NCI-H2227 (cell line): ENCODE data around the gene HOMEZ.
"Not testable (repeated sequence)": the region's sequence is repeated elsewhere in the genome, so short reads cannot be mapped to it uniquely, and the experiment has no call there.

Source experiments
- DNase-seq: peaks from one replicate; lab custom pipeline; 2025; ENCODE audit not compliant: unreplicated experiment; lab: John Stamatoyannopoulos, UW

The HOMEZ gene

DNA sequence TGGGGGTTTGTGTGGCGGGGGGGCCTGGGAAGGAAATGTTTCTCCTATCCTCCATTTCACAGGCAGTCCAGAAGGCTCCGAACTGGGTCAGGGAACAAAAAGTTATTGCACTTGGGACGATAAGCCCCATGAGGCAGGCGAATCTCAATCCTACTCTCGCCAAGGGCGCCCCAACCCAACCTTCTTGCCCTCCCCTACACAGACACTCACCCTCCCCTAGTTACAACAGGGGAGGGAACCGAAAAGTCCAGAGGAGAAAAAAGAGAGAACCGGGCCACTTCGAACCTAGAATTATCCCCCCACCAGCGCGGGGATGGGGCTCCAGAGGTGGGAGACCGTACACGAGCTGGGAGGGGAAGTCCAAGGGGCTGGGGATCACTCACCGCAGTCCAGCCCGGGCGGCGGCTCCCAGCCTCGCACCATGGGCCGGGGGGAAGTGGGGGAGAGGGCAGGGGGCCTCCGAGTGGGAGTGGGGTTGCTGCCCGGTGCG lies 357 bp downstream of the HOMEZ start:
- no peak for DNase-seq

DNA sequence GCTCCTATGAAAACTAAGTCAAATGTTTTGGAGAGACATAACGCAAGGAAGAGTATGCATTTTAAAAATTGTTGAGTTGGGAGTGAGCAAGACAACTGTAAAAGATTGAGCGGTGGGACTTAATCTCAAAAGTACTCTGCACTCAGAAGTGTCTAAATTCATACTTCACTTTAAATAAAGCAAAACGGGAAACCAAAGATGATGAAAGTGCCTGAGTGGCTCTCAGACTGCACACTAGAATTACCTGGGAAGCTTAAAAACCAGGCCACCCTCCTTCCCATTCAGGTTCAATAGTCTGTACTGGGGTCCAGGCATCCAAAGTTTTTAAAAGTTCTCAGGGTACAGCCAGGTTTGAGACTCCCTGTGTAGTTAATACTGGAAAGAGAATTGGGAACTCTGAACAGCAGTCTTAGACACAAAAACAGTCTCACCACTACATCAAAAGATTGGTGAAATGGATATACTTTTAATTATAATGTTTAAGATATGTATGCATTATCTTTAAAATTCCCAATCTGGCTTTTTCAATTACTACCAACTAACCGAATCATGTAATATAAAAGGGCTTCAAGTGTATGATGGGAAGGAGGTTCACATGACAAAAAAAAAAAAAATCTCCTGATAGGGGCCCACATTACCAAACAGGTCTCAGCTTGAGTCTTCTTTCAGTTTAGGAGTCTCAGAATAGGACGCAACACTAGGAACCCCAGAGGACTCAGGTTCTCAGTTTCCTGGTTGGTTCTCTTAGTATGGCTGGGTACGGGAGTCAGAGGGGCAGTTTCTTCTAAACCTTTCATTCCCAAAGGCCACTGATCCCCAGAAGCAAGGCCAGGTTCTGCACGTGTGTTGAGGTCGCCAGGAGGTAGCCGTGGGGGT lies 1.0 kb downstream of the HOMEZ start:
- peak; percentile 7 for DNase-seq

DNA sequence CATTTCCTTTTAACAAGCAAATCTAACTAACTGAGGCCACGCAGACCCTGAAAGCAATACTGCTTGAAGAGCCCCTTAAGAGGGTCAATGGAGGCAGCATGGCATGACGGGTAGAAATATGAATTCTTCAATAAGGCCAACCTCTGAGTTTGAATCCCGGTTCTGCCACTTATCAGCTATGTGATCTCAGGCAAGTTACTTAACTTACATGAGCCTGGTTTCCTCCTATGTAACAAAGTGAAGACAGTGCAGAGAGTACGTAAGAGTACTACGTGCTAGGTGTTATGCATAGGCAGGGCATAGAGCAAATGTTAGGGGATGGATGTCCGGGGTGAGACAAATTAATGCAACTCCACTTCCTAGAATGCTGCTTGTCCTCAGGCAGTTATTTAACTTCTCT lies 4.7 kb downstream of the HOMEZ start:
- no peak for DNase-seq

DNA sequence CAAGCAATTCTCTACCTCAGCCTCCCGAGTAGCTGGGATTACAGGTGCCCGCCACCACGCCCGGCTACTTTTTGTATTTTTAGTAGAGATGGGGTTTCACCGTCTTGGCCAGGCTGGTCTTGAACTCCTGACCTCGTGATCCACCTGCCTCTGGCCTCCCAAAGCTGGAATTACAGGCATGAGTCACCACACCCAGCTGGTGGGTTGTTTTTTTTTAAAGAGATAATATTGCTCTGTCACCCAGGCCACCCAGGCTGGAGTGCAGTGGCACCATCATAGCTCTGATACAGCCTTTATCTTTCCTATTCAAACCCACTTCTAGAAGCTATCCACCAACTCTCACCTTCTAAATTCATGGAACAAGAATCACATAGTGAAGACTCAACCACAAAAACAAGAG lies 8.0 kb downstream of the HOMEZ start:
- not testable (repeated sequence) for DNase-seq

DNA sequence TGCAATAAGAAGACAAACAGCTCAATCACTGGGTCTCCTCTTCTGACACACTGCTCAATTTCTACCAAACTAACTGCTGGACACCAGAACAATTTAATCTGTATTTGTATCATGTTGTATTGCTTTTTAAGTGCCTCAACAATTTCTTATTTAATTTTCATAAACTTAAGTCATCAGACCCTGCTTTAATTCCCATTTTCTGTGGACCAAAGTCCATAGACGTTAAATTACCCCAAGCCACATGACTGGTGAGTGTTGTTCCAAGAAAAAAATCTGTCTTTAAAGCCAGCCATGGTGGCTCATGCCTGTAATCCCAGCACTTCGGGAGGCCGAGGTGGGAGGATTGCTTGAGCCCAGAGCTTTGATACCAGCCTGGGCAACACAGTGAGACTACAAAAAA lies 8.7 kb downstream of the HOMEZ start:
- DNase-seq: no peak

DNA sequence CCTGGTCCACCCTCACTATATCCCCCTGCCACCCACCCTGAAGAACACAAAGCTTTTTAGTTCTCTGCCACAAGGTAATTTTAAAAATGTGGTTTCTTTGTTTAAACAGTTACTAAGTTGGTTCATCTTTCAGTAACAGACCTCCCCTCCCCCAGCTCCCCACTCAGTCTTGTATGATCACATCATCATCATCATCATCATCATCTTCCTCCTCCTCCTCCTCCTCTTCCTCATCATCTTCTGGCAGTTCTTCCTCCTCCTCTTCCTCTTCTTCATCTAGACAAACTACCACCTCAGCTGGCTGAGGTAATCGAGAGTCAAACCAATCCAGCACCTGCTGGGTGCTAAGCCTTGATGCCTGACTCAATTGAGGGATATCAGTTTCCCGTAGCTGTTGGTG lies 10.5 kb downstream of the HOMEZ start:
- DNase-seq: no peak

DNA sequence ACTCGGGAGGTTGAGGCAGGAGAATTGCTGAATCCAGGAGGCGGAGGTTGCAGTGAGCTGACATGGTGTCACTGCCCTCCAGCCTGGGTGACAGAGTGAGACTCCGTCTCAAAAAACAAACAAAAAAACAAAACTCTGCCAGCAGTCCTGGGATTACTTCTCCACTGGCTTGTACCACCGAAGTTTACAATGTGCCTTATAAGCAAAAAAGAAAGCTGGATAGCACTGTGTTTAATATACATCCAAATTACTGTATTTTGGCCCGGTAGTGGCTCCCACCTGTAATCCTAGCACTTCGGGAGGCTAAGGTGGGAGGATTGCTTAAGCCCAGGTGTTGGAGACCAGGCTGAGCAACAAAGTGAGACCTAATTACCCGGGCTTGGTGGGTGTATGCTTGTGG lies 16.7 kb downstream of the HOMEZ start:
- DNase-seq: no peak

DNA sequence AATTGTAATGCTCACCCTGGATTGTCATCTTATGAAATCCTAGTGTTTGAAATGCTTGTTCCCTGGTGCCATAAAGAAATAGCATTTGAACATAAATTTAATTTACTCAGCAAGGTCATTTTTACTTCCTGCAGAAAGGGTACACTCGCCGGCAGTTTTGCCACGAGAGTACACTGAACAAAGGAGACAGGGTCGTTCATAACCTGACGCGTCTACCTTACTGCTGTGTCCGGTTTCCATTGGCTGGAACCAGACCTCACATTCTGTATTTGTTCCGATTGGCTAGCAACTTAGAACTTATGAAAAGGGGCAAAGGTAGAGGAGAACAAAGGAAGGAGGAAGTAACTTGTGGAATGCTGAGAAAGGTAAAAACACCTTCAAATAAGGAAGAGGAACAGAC lies 25.1 kb downstream of the HOMEZ start:
- not testable (repeated sequence) for DNase-seq

DNA sequence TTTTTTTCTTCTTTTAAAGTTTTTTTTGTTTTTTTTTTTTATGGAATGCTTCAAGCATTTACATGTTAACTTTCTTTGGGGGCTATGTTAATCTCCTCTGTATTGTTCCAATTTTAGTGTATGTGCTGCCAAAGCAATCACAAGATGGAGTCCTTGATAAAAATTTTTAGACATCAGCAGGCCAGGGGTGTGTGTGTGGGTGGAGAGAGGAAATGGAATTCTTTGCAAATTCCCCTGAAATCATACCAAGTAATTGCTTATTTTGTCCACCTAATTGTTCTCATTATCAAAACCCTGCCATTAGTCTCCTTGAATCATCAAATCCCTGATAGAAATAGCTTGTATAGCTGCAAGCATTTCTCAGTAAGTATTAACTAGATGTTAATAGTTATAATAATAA lies 26.5 kb downstream of the HOMEZ start:
- DNase-seq: no peak

DNA sequence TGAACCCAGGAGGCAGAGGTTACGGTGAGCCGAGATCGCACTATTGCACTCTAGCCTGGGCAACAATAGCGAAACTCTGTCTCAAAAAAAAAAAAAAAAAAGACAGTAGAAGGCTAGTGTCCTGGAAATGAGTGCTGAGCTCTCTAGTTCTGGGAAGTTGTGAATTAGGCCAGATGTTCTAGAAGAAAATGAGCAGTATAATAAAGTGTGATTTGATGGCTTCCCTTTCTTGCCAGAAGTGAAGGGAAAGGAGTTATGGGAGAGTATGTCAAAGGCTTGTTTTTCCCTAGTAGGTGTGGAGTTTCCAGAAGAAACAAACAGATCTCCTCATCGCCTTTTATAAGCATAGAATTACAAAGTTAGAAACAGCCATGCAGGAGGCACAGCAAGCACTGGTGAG lies 27.7 kb downstream of the HOMEZ start:
- DNase-seq: no peak

DNA sequence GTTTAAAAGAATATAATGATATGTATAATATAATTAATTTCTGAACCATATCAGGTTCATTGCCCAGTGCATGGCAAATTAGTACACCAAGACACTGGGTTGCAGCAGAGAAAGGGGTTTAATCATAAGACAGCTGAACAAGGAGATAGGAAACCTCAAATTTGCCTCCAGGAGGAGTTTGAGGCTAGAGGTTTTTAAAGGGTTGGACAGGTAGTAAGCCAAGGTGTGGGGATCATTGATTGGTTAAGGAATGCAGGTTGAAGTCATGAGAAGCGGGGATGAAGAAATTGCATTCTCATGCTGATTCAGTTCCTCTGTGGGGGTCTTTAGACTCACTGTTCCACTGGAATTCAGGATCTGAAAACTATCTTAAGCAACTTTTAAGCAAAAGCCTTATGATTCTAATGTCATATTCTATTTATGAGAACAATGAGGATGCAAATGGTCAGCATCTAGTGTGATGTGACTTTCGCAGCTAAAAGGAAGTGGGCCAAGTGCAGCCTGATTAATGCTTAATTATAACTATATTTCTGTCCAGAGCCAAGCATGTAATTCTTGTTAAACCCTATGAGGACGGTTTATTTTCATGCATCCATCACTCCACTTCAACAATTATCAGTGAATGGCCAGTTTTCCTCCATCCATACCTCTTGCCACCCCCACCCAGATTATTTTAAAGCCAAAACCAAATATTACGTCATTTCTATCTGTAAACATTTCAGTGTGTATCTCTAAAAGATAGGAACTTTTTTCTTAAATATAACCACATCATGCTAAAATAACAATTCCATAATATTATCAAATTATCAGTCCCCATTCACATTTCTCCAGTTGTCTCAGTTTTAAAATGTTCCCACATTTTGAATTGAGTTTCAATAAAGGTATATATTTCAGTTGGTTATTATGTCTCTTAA lies 33.3 kb downstream of the HOMEZ start:
- no peak for DNase-seq

DNA sequence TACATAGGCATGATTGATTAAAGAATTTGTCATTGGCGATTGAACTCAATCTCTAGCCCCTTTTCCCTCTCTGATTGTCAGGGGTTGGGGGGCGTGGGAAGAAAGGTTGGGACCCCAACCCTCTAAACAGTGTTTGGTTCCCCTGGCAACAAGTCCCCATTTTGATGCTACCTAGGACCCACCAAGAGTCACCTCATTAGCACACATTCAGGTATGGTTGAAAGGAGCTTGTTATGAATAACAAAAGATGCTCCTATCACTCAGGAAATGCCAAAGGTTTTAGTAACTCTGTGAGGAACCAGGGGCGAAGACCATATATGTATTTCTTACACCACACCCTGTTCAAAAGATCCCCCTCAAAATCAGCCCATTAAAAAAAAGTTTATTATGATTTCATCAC lies 33.9 kb downstream of the HOMEZ start:
- DNase-seq: no peak

DNA sequence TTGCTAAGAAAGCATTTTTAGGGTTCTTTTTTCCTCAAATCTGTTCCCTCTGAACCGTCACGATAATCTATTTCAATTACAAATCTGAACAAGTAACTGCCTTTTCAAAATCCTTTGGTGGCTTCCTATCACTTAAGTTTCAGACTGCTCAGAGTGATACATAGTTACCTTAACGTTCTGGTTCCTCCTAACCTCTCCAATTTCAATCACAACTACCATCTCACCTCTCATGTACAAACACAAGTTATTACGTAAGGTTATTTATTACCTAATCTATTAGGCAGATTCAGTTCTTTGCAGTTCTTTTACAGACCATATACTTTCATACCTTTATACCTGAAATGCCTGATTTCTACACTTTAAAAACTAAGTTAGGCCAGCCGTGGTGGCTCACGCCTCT lies 36.1 kb downstream of the HOMEZ start:
- no peak for DNase-seq

DNA sequence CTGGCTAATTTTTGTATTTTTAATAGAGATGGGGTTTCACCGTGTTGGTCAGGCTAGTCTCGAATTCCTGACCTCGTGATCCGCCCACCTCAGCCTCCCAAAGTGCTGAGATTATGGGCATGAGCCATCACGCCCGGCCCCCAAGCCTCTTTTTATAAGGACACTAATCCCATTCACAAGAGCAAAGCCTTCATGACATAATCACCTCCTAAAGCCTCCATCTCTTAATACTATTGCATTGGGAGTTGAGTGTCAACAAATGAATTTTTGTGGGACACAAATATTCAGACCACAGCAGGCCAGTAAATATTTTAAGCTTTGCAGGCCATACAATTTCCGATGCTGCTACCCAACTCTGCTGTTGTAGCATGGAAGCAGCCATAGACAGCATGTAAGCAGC lies 37.3 kb downstream of the HOMEZ start:
- no peak for DNase-seq

DNA sequence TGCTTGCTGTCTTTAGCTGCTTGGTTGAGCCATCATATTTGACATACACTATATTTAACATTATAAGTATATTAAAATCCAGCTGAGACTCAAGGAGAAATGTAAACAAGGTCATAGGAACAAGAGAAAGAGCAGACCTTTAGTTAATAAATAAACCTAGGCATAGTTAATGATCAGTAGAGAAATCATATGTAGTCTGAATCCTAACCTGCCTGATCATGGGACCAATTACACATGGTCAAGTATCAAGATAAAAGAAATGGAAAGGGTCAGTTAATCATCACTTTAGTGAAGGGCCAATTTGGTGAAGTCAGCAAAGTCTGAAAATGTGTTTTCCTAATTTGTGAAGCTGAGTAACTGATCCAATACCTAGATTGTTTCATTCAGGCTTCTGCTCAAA lies 40.6 kb downstream of the HOMEZ start:
- DNase-seq: no peak

DNA sequence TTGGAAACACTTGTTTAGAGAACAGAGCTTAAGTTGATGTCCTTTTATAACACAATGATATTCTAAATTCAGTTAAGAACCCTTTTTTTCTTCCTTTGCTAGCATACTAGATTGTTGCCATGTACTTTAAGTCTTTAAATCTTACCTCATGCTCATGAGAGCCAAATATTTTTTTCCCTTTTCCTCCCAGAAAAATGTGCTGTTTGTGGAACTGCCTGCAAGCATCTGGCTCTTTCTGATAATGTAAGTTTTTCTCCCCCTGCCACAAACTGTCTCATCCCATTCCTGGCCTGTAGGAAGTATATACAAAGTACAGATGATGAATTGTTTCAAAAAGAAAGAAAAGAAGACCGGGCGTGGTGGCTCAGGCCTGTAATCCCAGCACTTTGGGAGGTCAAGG lies 42.9 kb downstream of the HOMEZ start:
- DNase-seq: no peak

DNA sequence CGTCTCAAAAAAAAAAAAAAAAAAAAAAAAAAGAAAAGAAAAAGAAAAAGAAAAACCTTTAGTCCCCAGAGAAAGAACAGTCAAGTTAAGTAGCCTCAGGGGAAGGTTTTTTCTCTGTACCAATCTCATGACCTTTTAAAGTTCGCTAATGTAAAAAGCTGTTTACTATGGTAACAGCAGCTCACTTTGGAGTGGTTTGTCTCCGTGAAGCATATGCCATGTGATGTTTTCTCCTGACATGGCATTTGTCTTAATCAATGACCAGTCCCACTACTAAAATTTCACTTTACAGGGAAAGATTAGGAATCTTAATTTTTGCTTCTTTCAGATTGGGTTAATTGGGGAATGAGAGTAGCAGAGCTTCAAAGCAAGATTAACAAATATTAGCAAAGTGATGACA lies 43.9 kb downstream of the HOMEZ start:
- DNase-seq: no peak

DNA sequence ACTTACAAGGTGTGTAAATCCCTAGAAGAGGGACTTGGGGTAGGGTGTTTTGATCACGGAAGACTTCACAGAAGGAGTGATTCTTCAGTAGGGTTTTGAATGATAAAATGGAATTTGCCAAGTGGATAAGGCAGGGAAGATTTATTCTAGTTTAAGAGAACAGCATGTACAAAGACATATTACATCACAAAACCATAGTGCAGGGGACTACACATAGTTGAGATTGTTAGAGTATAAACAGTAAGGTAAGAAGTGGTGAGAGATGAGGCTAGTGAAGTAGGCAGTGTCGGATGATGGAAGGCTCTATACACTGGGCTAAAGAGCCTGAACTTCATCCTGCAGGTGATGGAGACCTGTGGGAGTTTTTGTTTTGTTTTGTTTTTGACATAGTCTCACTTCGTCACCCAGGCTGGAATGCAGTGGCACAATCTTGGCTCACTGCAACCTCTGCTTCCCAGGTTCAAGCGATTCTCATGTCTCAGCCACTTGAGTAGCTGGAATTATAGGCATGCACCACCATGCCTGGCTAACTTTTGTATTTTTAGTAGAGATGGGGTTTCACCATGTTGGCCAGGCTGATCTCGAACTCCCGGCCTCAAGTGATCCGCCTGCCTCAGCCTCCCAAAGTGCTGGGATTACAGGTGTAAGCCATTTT lies 44.7 kb downstream of the HOMEZ start:
- not testable (repeated sequence) for DNase-seq

DNA sequence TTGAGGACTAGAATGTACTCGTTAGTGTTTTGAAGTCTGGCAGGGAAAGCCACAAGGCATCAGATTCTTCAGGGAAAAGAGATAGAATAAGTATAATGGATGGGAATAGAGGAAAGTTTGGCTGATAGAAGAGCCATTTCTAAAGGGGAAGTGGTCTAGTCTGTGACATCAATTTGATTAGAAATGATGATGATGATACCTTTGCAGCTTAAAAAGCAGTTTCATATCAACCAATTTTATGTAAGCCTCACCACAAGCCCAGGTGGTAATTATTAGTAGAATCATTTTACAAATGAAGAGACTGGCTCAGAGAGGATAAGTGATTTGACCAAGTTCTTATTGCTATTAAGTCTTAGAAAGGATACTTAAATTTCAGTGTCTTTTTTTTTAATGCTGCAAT lies 45.3 kb downstream of the HOMEZ start:
- DNase-seq: no peak

DNA sequence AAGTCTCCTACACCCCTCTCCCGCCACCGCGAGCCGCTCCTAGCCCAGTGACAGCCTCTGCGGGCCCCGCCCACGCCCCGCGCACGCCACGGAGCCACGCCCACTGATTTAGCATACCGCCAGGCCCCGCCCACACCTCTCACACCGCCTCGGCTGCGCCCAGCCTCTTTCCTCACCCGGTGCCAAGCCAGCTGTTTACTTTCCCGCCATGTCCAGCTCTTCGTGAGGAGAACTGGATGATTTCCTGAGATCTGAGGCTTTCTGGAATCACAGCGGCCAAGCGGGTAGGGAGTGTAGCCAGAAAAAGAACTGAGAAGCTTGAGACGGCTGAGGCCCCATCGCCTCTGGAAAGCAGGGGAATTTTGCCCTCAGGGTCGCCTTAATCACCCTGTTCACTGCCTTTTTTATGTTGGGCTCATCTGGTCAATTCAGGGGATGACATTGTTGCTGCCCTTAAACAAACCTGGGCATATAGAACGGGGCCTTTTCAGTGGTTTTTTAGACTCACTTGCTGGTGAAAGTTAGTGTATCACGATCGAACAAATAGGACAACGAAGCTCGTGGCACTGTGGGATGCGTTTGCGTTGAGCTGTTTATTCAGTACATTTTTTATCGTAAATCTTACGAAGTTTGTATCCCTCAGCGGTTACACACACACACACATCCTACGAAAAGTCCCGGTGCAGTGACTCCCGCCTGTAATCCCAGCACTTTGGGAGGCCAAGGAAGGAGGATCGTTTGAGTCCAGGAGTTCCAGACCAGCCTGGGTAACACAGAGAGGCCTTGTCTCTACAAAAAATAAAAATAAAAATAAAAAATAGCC lies 47.9 kb downstream of the HOMEZ start, which contains the start of gene RNF212B:
RNF212B (plus strand) TSS at position 165 of the 823 bp plus-strand sequence. CDS start 2,410 bp downstream, outside the sequence.
- DNase-seq: peak; percentile 95
